Measurements from ENCODE around the gene RPL18A.

The RPL18A gene

DNA sequence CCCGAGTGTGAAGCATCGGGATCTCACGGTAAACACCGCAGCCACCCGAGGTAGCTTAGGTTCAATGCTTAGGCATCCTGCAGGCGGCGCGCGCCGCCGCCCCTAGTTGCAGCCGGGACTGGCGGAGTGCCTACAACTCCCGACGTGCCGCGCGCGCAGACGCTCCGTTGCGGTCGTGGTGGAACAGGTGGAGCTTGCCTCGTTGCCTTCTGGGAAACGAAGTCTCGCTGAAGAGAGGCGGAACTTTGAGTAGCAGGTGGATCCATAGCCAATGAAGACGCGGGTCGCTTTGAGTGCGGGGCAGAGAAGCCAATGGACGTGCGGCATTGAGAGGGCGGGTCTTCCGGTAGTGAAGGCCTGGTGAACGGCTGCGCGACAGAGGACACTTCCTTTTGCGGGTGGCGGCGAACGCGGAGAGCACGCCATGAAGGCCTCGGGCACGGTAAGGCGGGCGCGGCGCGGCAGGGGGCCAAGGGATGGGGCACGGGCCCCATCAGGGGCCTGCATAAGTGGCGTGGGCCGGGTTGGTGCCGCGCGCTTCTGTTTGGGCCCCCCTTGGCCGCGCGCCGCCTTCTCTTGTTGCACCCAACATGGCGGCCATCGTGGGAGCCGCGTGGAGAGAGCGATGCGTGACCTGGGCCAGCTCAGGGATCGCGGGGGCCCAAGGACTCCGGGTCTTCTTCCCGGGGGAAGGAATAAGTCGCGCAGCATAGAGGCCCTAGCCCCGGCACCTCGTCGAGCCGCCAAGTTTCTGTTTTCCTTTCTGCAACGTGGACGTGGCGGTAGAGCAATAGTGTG, at the start of gene RPL18A:
Gene RPL18A (plus strand): TSS at position 378 of the 798 bp plus-strand sequence. CDS start 47 bp downstream, at position 425.
- TF ChIP-seq, protein P1, sequence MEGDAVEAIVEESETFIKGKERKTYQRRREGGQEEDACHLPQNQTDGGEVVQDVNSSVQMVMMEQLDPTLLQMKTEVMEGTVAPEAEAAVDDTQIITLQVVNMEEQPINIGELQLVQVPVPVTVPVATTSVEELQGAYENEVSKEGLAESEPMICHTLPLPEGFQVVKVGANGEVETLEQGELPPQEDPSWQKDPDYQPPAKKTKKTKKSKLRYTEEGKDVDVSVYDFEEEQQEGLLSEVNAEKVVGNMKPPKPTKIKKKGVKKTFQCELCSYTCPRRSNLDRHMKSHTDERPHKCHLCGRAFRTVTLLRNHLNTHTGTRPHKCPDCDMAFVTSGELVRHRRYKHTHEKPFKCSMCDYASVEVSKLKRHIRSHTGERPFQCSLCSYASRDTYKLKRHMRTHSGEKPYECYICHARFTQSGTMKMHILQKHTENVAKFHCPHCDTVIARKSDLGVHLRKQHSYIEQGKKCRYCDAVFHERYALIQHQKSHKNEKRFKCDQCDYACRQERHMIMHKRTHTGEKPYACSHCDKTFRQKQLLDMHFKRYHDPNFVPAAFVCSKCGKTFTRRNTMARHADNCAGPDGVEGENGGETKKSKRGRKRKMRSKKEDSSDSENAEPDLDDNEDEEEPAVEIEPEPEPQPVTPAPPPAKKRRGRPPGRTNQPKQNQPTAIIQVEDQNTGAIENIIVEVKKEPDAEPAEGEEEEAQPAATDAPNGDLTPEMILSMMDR (conservative IDR thresholded peaks at IDR 0.05): peak; percentile 99
- peak; percentile 83; the same call in 1 of the 2 replicates for TF ChIP-seq ZFX (IDR thresholded peaks at IDR 0.05)
- peak within 1 kb of the TSS; percentile 99 for H3K27ac ChIP-seq

DNA sequence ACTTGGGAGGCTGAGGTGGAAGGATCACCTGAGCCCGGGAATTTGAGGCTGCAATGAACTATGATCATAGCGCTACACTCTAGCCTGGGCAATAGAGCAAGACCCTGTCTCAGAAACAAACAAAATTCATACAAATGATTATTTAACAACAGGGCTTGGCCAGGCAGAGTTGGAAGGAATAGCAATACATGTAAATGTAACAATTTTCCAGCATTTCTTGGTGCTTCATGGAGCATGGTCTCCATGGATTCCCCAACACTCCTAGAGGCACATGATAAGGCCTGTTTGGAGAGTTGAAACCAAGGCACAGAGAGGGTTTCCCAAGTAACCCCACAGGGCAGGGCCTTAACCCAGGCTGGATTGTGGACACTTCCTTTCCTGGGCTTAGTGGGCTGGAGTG, 48.6 kb upstream of the RPL18A start:
- no peak for TF ChIP-seq ZFX (IDR thresholded peaks at IDR 0.05)
- TF ChIP-seq, protein P1 (conservative IDR thresholded peaks at IDR 0.05): no peak
- H3K27ac ChIP-seq: no peak overlapping the region

DNA sequence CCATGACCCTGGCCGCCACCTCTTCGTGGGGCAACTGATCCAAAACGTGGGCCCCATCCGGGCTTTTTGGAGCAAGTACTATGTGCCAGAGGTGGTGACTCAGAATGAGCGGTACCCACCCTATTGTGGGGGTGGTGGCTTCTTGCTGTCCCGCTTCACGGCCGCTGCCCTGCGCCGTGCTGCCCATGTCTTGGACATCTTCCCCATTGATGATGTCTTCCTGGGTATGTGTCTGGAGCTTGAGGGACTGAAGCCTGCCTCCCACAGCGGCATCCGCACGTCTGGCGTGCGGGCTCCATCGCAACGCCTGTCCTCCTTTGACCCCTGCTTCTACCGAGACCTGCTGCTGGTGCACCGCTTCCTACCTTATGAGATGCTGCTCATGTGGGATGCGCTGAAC, 48.0 kb upstream of the RPL18A start:
- no peak overlapping the region for H3K27ac ChIP-seq
- TF ChIP-seq, protein P1 (conservative IDR thresholded peaks at IDR 0.05): no peak
- no peak for TF ChIP-seq ZFX (IDR thresholded peaks at IDR 0.05)

DNA sequence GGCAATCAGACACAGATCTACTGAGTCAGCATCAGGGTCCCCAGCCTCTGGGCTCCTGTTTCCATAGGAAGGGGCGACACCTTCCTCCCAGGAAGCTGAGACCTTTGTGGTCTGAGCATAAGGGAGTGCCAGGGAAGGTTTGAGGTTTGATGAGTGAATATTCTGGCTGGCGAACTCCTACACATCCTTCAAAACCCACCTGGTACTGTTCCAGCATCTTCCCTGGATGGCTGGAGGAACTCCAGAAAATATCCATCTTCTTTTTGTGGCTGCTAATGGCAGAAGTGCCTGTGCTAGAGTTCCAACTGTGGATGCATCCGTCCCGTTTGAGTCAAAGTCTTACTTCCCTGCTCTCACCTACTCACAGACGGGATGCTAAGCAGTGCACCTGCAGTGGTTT, 47.6 kb upstream of the RPL18A start:
- no peak overlapping the region for H3K27ac ChIP-seq
- TF ChIP-seq, protein P1 (conservative IDR thresholded peaks at IDR 0.05): no peak
- TF ChIP-seq ZFX (IDR thresholded peaks at IDR 0.05): no peak

DNA sequence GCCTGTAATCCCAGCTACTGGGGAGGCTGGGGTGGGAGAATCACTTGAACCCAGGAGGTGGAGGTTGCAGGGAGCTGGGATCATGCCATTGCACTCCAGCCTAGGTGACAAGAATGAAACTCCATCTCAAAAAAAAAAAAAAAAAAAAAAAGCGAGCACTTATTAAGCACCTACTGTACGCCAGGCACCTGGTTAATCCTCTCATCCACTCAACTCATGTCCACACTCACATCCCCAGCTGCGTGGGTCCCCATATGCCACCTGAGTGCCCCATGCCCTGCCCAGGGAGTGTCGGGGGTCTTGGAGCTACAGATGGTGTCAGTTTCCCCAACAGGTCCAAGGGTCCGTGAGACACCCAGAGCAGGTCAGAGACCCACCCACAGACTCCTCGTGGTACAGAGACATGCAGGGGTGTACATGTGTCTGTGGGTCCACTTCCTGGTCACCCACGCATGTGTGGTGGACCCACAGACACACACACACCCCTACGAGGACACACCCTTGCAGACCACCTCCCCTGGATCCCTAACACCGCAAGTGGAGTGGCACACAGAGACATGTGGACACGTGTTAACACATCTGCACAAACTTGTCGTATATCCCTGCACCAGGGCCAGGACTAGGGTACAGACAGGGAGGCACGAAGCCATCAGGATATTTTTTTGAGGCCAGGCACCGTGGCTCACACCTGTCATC, 41.9 kb upstream of the RPL18A start:
- no peak overlapping the region for H3K27ac ChIP-seq

DNA sequence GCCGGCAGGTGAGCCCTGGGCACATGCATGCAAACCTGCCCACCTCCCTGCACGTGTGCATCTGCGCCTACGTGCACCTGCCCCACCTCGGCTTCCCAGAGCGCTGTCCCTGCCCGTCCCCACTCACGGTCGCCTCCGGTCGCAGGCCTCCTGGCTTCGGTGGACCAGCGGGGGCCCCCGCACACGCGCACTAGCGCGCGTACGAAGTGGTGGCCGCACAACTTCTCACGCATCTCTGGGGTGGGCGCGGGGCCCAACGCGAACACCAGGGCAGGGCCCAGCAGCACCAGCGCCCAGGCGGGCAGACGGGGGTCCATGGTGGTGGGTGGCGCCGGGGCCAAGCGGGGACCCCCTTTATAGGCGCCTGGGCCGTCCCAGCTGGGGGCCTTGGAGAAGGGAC, 38.5 kb upstream of the RPL18A start, which contains the start of gene INSL3:
Gene INSL3 (minus strand): TSS at position 330 of the 400 bp plus-strand sequence. CDS start 13 bp downstream, at position 317.
- no peak within 1 kb of the TSS for H3K27ac ChIP-seq
- no peak for TF ChIP-seq ZFX (IDR thresholded peaks at IDR 0.05)
- TF ChIP-seq, protein P1 (conservative IDR thresholded peaks at IDR 0.05): no peak

More for the DNA sequence above, 41.9 kb upstream of the RPL18A start:
- TF ChIP-seq ZFX (IDR thresholded peaks at IDR 0.05): no peak
- TF ChIP-seq, protein P1 (conservative IDR thresholded peaks at IDR 0.05): no peak

DNA sequence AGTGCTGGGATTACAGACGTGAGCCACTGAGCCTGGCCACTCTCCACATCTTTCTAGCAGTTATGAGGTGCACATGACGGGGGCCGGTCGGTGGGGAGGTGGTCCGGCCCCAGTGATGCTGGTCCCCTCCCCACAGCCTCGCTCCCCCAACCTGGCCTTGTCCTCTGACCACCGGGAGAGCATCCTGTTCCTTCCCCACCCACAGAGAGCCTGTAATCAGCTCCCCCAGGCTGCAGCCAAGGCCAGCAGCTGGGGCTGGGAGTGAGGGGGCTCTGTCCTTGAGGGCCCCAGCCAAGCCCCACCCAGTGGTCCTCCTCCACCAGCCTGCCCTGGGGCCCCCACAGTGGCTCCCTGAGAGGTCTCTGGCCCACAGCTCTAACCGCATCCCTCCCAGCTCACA, 35.4 kb upstream of the RPL18A start:
- TF ChIP-seq ZFX (IDR thresholded peaks at IDR 0.05): no peak
- TF ChIP-seq, protein P1 (conservative IDR thresholded peaks at IDR 0.05): no peak
- no peak overlapping the region for H3K27ac ChIP-seq
